GM10266 (cell line): ENCODE measurements around the gene CPLX3.

Source experiments
- DNase-seq: peaks from one replicate; pipeline ENCODE4 v3.0.0; 2012; ENCODE audit errors: extremely low spot score
- CTCF ChIP-seq: IDR thresholded peaks from 2 replicates; pipeline ENCODE4 v1.5.1; 2012; ENCODE audit warnings: mild to moderate bottlenecking, low read depth; ENCODE audit not compliant: control insufficient read depth, insufficient read depth; ENCODE audit errors: missing control alignments

CPLX3 gene

GRCh38 chr15:74801311-74801997 is 25.0 kb upstream of the CPLX3 start:
- DNase-seq = no peak
- no peak for TF ChIP-seq CTCF

GRCh38 chr15:74802290-74802689 is 24.1 kb upstream of the CPLX3 start:
- no peak for DNase-seq
- TF ChIP-seq CTCF = no peak

- no peak for DNase-seq
- no peak for TF ChIP-seq CTCF
Observed at GRCh38 chr15:74802862-74803447, 23.5 kb upstream of the CPLX3 start.

GRCh38 chr15:74804935-74805334 is 21.5 kb upstream of the CPLX3 start:
- no peak for DNase-seq
- TF ChIP-seq CTCF = no peak

GRCh38 chr15:74807282-74807681 is 19.1 kb upstream of the CPLX3 start:
- no peak for TF ChIP-seq CTCF
- no peak for DNase-seq

GRCh38 chr15:74808078-74808839 is 18.2 kb upstream of the CPLX3 start:
- no peak for TF ChIP-seq CTCF
- no peak for DNase-seq

GRCh38 chr15:74808840-74809229 is 17.6 kb upstream of the CPLX3 start:
- DNase-seq = no peak
- TF ChIP-seq CTCF = no peak
